ENCODE data around the gene CFAP54. TPM values are rescaled to one million over a fixed set of nuclear protein-coding genes. Genes with fewer than 3 reads are reported as not detected.
A peak's percentile ranks its signal among the peaks of the same experiment; 100 is the strongest.
"Not testable (repeated sequence)": the region's sequence is repeated elsewhere in the genome, so short reads cannot be mapped to it uniquely, and the experiment has no call there.

CFAP54 gene, protein sequence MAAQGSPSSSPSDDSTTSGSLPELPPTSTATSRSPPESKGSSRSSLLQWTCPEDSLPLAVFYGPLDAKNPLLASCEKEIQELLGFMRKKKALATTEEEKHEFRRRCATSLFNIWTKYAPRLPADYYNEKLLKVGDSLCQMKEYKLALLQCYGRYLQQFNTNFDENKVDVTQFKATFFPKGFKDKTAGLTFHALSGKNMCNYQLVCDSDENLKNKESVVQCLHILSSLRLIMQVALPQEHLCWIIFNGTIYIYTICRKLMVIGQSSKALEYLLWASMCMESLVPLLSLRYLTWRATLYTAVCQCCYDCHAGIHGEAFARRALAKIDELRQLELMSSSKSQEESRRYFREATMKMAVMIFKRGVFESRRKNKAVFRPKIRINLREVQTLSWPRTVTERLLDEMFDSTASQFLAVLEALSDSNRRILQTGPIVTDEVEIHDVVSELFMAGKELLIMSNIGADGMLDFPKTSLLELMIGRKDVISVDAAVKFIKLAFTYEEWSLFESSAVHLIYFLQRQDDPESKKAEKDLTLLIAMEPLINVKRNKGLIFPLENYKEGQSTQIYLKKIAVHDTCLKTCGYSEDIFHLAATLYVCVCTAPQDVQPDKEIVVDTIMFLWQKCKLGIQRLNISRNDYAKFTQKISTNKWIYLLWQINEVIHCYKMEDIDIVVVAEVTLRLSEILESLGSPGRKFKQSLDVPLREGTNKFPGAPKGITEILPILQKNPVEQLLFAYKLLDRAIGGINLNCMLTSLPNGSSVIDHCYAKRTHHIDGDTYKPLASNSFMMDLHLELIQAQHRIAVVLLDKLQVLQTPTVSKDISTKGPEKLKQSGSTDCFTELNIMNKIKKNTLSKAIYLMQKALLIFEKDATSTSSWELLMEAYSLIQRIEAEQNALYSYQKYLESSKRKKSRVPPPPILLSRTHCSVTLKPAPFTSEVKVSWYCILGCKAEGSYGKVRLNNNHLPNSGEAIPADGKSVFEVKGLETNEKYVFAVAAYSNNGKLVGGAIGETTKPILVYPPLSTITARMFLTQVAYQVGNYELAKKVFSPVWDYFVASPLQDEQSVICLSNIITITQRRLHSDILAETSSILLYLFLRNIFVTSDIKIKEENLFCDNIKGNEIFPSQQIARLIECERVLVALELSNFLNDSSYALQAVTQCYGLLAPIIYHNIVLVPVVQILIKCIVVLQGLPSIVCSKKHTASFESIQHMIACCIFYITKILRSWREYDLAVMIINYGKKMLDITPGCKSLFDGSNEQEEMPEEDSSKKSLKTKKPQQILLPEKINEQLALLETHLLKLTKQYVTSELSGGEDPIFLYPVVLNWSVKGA (N-terminal part only)
- total RNA-seq (2014; rRNA removed; shearing (Covaris generic)) = 0.05 and 0.40 TPM in 2 replicates
- polyA plus RNA-seq (2015; cell fraction: cytosol; rRNA removed) = 0.18 and 1.1 TPM in 2 replicates
- 1.2 and 3.6 TPM in 2 replicates for polyA plus RNA-seq (2015; cell fraction: nucleus; rRNA removed)

DNA sequence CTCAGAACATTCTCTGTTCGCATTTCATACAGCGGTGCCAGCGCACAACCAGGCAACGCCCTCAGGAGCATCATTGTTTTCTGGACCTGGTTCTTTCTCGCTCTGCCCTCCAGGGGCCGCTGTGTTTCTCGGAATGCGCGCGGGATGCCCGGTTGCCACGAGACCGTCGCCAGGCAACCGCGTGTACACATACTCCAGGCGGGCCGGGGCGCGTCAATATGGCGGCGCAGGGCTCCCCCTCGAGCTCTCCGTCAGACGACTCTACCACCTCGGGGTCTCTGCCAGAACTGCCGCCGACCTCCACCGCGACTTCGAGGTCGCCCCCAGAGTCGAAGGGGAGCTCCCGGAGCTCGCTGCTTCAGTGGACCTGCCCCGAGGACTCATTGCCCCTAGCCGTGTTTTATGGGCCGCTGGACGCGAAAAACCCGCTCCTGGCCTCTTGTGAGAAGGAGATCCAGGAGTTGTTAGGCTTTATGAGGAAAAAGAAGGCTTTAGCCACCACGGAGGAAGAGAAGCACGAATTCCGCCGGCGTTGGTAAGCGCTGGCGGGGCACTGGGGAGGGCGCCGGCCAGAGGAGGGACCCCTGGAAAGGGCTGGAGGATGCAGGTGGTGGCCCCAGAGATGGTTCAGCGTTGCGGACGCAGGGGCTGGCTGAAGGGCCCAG lies at the start of gene CFAP54:
CFAP54 (plus strand) TSS at position 186 of the 665 bp plus-strand sequence; CDS start at position 219, 33 bp downstream.
- in situ Hi-C loops (cut with HindIII; ENCODE audit: low pct_unique_long_range_greater_than_20kb, low sequenced_read_pairs) = no loop called here
- DNase-seq (ENCODE audit: low read depth, low spot score) = peak; percentile 95

DNA sequence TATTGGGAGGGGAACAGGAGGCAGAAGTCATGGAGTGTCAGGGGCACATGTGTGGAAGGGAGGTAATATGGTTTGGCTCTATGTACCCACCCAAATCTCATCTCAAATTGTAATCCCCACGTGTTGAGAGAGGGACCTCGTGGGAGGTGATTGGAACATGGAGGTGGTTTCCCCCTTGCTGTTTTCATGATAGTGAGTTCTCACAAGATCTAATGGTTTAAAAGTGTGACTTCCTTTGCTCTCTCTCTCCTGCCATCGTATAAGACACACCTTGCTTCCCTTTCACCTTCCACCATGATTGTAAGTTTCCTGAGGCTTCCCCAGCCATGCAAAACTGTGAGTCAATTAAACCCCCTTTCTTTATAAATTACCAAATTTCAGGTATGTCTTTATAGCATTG lies 47.6 kb upstream of the CFAP54 start:
- no peak for DNase-seq (ENCODE audit: low read depth, low spot score)
- in situ Hi-C loops (cut with HindIII; ENCODE audit: low pct_unique_long_range_greater_than_20kb, low sequenced_read_pairs) = no loop called here

DNA sequence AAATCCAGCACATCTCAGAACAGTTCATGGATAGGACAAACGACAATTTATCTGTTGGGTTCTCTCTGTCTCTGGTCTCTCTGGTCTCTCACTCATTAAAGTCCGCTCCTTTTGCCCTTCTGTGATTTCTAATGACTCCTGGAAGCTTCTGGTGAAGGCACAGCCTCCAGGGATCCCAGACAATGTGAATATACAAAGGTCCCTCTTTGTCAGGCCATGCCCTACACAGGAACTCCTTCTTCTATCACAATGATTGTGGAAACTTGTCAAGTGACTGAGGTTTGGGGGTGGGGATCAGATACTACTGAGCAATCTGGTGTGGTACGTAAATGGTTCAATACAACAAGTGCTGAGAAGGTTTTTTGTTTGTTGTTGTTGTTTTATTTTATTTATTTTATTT lies 46.5 kb upstream of the CFAP54 start:
- DNase-seq (ENCODE audit: low read depth, low spot score) = peak; percentile 92
- in situ Hi-C loops (cut with HindIII; ENCODE audit: low pct_unique_long_range_greater_than_20kb, low sequenced_read_pairs) = no loop called here

DNA sequence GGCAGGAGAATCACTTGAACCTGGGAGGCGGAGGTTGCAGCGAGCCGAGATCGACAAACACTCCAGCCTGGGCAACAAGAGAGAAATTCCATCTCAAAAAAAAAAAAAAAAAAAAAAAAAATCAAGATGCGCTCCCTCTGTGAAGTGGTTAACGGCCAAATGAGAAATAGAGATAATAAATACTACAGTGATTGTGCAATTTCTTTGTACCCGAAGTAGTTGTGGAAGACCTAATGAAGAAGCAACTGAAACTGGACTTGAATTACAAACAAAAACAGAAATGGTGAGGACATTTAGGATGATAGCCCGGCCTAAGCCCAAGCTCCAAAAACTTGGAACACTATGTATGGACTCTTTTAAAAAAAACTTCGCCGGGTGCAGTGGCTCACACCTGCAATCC lies 45.0 kb upstream of the CFAP54 start:
- in situ Hi-C loops (cut with HindIII; ENCODE audit: low pct_unique_long_range_greater_than_20kb, low sequenced_read_pairs) = no loop called here
- no peak for DNase-seq (ENCODE audit: low read depth, low spot score)

DNA sequence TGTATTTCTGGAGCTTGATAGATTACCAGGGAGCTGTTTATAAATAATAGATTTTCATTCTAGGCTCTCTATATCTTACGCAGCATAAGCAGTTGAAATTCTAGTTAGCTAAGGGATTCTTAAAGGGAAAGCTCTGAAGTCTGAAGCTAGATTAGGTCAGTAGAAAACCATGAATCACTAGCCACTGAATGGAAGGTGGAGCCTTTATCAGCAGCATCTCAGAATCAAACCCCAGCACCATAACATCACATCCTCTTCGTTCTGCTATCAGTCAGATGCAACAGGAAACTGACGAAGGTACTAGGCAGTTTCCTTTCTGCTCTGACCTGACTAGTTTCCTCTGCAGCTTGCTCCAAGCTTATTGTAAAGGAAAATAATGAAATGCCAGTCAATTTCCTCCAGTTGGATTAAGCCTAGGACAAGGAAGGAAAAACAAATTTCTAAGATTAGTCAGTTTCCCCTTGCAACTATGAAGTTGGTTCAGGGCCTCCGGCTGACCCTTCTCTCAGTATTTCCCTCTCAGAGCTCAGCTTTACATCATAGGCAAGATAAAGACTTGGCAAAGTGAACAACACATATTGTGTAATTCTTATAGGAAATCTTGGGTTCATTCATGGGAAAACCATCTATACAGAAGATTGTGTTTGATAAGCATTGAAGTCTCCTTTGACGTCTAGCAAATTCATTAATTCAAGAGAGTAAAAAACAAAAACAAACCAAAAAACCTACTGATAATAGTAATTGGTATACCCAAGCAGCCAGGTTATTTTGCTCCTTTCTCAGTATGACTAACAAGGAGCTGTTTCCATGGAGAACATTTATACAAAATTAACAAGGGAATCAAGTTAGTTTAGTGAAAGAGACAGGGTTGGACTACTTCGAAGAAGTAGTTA lies 43.4 kb upstream of the CFAP54 start:
- DNase-seq (ENCODE audit: low read depth, low spot score) = peak; percentile 46
- in situ Hi-C loops (cut with HindIII; ENCODE audit: low pct_unique_long_range_greater_than_20kb, low sequenced_read_pairs) = no loop called here

DNA sequence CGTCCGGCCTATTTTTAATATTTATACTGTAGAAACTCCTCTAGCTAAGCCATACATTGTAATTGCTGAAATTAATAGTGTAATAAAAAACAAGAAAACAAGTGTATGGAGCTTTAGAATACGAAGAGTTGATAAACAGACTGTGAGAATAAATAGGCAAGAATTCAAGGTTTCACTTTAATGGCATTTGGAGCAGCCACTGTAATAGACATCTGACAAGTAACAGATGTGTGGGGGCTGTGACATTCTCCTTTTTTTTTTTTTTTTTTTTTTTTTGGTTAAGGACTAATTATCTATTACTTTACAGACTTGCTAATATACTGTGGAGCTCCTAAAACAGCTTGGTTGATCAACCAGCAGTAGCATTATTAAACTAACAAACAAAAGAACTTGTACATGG lies 42.1 kb upstream of the CFAP54 start:
- in situ Hi-C loops (cut with HindIII; ENCODE audit: low pct_unique_long_range_greater_than_20kb, low sequenced_read_pairs) = no loop called here

DNA sequence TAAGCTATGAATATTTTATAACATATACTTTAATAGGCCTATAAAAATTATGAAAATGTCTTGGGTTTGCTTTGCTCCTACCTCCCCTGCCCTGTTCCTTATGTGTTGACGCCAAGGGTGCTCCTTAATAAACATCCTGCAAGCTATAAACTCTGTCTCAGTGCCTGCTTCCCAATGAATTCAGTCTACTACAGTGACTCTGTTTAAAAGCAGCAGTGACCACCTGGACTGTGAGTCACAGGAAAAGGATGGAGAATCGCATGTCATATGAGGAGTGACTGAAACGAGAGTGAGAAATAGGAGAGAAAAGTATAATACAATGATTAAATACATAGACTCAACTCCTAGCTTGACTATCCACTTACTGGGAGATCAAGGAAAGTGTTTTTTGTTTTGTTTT lies 41.1 kb upstream of the CFAP54 start:
- in situ Hi-C loops (cut with HindIII; ENCODE audit: low pct_unique_long_range_greater_than_20kb, low sequenced_read_pairs) = no loop called here

More for the DNA sequence above, 42.1 kb upstream of the CFAP54 start:
- DNase-seq (ENCODE audit: low read depth, low spot score) = no peak

DNA sequence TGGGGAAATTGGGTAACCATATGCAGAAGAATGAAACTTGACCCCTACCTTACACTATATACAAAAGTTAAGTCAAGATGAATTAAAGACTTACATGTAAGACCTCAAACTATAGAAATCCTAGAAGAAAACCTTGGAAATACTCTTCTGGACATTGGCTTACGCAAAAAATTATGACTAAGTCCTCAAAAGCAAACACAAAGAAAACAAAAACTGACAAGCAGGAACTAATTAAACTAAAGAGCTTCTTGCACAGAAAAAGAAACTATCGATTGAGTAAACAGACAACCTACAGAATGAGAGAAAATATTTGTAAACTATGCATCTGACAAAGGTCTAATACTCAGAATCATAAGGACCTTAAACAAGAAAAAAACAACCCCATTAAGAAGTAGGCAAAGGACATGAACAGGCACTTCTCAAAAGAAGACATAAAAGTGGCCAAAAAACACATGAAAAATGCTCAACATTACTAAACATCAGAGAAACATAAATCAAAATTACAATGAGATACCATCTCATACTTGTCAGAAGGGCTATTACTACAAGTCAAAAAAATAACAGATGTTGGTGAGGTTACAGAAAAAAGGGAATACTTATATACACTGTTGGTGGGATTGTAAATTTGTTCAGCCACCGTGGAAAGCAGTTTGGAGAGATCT lies 37.0 kb upstream of the CFAP54 start:
- in situ Hi-C loops (cut with HindIII; ENCODE audit: low pct_unique_long_range_greater_than_20kb, low sequenced_read_pairs) = no loop called here
- DNase-seq (ENCODE audit: low read depth, low spot score) = no peak

More for the DNA sequence above, 41.1 kb upstream of the CFAP54 start:
- DNase-seq (ENCODE audit: low read depth, low spot score) = no peak

DNA sequence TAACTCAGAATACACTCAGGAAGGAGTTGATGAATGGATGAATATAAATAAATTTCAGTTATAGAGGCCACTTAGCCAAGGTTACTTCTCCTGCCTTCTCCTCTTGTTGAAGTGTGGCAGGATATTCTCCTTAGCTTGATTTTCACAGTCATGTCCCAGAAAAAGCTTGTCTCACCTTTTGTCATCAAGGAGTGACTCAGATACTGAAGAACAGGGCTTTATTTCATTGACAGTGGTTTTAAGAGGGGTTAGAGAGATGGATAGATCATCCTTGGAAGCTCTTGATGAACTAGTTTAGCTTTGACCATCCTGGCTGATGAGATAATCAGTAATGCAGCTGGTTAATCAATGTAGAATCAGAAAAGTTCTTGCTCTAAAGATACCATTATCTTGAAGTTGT lies 35.0 kb upstream of the CFAP54 start:
- in situ Hi-C loops (cut with HindIII; ENCODE audit: low pct_unique_long_range_greater_than_20kb, low sequenced_read_pairs) = no loop called here
- DNase-seq (ENCODE audit: low read depth, low spot score) = no peak

DNA sequence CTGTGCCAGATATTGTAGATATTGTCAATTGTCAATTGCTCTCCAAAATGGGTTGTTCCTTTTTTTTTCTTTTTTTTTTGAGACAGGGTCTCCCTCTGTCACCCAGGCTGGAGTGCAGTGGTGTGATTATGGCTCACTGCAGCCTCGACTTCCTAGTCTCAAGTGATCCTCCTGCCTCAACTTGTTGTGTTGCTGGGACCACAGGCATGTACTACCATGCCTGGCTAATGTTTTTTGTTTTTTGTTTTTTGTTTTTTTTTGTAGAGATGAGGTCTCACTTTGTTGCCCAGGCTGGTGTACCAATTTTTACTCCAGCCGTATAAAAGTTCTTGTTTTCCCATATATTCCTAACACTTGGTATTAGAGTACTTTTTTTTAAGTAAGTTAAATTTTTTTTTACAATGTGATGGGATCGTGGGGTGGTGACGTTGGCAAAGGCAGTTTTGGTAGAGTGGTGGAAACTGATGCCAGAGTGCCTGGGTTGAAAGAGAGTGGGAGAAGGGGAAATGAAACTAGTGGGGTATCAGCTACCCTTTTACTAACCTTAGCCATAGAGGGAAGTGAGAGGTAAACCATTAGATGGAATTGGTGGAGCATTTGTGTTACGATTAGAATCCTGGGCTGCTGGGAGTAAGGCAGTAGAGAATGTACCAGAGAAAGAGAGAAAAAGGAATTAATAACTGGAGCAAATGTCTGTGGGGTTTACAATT lies 33.0 kb upstream of the CFAP54 start:
- in situ Hi-C loops (cut with HindIII; ENCODE audit: low pct_unique_long_range_greater_than_20kb, low sequenced_read_pairs) = no loop called here
- DNase-seq (ENCODE audit: low read depth, low spot score) = no peak

DNA sequence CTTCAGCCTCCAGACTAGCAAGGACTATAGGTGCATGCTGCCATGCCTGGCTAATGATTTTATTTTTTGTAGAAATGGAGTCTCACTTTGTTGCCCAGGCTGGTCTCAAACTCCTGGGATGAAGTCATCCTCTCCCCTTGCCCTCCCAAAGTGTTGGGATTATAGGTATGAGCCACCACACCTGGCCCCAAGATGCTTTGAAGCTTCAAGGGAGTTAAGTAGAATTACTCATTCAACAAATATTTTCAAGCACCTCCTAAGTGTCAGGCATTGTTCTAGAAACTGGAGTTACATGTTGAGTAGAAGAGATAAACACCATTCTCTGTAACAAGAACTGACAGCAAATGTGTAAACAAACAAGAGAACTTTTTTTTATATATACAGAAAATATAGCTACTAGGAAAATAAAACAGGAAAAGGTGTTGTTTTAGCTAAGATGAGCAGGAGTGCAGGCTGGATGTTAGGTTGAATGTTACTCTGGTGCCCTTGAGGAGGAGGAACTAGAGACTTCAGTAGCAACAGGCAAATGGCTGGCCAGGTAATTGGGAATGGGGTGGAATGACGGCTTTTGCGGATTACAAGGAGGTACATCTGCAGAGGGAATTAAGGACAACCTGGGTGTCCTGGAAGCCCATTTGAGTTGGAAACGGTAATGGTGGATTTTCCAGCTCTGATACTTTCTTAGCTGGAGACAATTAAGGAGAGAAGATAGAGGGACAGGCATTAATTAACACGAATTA lies 32.0 kb upstream of the CFAP54 start:
- DNase-seq (ENCODE audit: low read depth, low spot score) = no peak
- in situ Hi-C loops (cut with HindIII; ENCODE audit: low pct_unique_long_range_greater_than_20kb, low sequenced_read_pairs) = no loop called here

DNA sequence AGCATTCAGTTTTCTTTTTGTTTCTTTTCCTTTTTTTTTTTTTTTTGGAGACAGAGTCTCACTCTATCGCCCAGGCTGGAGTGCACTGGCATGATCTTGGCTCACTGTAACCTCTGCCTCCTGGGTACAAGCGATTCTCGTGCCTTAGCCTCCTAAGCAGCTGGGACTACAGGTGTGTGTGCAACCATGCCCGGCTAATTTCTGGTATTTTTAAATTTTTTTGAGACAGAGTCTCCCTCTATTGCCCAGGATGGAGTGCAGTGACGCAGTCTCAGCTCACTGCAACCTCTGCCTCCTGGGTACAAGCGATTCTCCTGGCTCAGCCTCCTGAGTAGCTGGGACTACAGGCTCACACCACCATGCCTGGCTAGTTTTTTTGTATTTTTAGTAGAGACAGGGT lies 30.1 kb upstream of the CFAP54 start:
- in situ Hi-C loops (cut with HindIII; ENCODE audit: low pct_unique_long_range_greater_than_20kb, low sequenced_read_pairs); DNase-seq (ENCODE audit: low read depth, low spot score): not testable (repeated sequence)

DNA sequence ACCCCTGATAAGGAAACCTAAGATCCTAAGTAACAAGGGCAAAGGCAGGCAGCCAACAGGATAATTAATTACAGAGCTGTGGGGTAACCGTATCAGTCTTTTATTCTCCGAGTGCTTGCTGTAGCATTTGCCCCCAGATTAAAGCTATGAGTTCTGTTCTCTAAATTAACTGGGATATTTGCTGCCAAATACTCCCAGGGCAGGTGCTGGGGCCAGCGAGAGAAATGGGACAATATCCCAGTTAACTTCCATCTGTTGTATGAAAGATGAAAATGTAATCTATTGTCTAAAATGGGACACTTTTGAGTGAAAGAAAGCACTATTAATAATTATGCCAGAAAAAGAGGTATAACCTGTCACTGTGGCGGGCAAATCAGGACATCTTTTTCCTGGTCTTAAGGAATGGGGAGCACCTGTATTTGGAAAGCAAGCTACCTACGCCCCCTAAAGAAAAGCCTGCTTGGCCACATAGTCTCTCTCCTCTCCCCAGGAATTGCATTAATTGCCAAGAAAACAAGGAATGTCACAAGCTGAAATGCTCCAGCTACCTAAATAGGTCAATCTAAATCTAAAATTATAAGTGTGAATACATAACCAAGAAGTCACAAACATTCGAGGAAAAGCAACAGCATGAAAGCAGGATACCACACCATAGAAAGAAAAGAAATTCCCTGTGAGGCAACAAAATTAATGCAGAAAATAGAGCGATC lies 26.7 kb upstream of the CFAP54 start:
- DNase-seq (ENCODE audit: low read depth, low spot score) = no peak
- in situ Hi-C loops (cut with HindIII; ENCODE audit: low pct_unique_long_range_greater_than_20kb, low sequenced_read_pairs) = no loop called here

DNA sequence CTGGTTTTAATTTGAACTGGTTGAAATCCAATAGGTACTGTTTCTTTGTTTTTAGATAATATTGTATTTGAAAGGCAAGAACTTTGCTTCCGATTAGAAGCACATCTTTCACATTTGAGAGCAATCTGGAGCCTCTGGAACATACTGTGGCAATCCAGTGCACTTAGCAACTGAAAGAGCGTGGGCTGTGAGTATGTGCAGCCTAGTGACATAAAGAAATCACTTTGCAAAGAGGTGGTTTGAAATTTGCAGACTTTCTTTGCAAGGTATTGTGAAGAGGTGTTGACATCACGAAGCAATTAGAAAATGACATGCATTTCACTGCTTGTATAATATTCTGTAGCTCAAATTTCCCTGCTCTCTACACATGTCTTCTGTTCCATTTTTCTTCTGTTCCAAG lies 23.5 kb upstream of the CFAP54 start:
- DNase-seq (ENCODE audit: low read depth, low spot score) = no peak

More for the DNA sequence above, 23.5 kb upstream of the CFAP54 start:
- in situ Hi-C loops (cut with HindIII; ENCODE audit: low pct_unique_long_range_greater_than_20kb, low sequenced_read_pairs) = no loop called here
